ENCODE results near the gene ZMAT2. TPM values are rescaled to one million over a fixed set of nuclear protein-coding genes. Genes with fewer than 3 reads are reported as not detected.
"Not testable (repeated sequence)": the region's sequence is repeated elsewhere in the genome, so short reads cannot be mapped to it uniquely, and the experiment has no call there.

Gene ZMAT2
- total RNA-seq, 2 experiments from 2014 or later, result 24.8 to 41.6 TPM

DNA sequence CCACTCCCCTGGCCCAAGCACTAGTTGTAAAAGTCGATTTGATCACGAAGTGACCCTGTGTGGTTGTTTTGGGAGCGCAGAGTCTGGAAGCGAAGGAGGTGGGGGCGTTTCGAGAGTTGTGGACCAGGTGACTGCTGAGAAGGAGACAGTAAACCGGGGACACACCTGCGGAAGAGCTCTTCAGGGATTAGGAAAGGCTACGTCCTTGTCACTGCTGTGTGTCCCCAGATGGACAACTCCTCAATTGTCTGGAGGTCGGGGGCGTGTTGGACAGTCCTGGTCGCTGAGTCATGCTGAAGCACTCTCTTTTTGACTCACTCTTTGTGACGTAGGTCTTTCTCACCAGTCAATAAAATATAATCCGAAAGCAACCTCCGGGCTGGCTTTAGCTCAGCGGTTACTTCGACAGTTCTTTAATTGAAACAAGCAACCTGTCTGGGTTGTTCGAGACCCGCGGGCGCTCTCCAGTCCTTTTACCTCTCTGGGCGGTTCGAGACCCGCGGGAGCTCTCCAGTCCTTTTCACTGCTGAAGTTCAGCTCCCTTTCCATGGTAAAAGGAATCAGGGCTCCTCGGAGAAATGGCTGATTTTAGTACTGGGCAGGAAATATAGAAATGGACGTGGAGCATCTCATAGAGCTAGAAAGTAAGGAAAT is 10.8 kb downstream of the ZMAT2 start:
- H3K4me2 ChIP-seq (ENCODE audit: low read length), result peak overlapping the region; percentile 22; the same call in 1 of the 2 replicates
- no peak overlapping the region for H3K27ac ChIP-seq (ENCODE audit: low read depth, low read length, poor library complexity, severe bottlenecking)
- no peak overlapping the region for H3K4me3 ChIP-seq (ENCODE audit: low read depth, low read length, poor library complexity, severe bottlenecking)
- no peaks in the 10 kb centered on the region for H4K20me1 ChIP-seq (ENCODE audit: insufficient read depth, low read length)
- ChIA-PET CTCF (ENCODE audit: unreplicated experiment) (no interaction called here), POLR2A (interaction anchor here (0.6 to 0.9 kb wide), 3 partner anchors 19 to 901 kb away, joined by 3 to 4 read pairs (median 3); no protein-coding TSS in a partner anchor)
- H3K79me2 ChIP-seq (ENCODE audit: insufficient read depth, low read depth, low read length), result no peaks in the 10 kb centered on the region
- no peak for DNase-seq (ENCODE audit: low spot score)
- peak overlapping the region; percentile 18; the same call in 1 of the 2 replicates for H2AFZ ChIP-seq (ENCODE audit: low read length)
- H3K36me3 ChIP-seq (ENCODE audit: insufficient read depth, low read length), result peaks cover 18% of the 10 kb centered on the region
- H3K4me1 ChIP-seq (ENCODE audit: insufficient read depth, low read length, poor library complexity, severe bottlenecking), result no peaks in the 10 kb centered on the region
- no peak for TF ChIP-seq EZH2phosphoT487 (IDR thresholded peaks at IDR 0.05; ENCODE audit: borderline replicate concordance, low read depth, low read length)
- TF ChIP-seq, protein P1, sequence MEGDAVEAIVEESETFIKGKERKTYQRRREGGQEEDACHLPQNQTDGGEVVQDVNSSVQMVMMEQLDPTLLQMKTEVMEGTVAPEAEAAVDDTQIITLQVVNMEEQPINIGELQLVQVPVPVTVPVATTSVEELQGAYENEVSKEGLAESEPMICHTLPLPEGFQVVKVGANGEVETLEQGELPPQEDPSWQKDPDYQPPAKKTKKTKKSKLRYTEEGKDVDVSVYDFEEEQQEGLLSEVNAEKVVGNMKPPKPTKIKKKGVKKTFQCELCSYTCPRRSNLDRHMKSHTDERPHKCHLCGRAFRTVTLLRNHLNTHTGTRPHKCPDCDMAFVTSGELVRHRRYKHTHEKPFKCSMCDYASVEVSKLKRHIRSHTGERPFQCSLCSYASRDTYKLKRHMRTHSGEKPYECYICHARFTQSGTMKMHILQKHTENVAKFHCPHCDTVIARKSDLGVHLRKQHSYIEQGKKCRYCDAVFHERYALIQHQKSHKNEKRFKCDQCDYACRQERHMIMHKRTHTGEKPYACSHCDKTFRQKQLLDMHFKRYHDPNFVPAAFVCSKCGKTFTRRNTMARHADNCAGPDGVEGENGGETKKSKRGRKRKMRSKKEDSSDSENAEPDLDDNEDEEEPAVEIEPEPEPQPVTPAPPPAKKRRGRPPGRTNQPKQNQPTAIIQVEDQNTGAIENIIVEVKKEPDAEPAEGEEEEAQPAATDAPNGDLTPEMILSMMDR (conservative IDR thresholded peaks at IDR 0.05; ENCODE audit: low read length), result no peak
- no peaks in the 10 kb centered on the region for H3K9me2 ChIP-seq (ENCODE audit: insufficient read depth, low read length)
- intact Hi-C loops (cut with micrococcal nuclease; ENCODE audit: unreplicated experiment), result no loop called here
- no TSS peak for BruUV-seq (replicated peaks)
- no peaks in the 10 kb centered on the region for H3K9me3 ChIP-seq (ENCODE audit: low read length)

DNA sequence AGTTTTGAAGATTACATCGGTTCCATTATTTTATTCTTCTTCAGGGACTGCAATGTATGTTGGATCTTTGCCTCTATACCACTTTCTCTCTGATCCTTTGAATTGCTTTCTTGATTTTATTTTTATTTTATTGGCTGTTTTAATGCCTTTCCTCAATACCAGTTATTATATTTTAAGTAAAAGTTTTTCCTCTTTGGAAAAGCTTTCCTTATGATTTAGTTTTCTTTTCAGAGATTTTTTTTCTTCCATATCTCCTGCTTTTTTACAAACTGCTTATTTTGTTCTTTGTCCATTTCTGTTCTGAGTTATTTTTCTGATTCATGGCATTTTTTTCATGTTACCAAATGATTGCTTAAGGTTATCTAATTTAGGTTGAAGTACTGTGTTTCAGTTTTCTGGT is 11.5 kb downstream of the ZMAT2 start:
- H3K36me3 ChIP-seq (ENCODE audit: insufficient read depth, low read length), result peaks cover 11% of the 10 kb centered on the region; the same call in 1 of the 2 replicates
- ChIA-PET POLR2A (interaction anchor here (0.6 to 0.9 kb wide), 2 partner anchors 18 to 902 kb away, joined by 3 read pairs; no protein-coding TSS in a partner anchor), CTCF (ENCODE audit: unreplicated experiment) (no interaction called here)
- TF ChIP-seq, protein P1 (conservative IDR thresholded peaks at IDR 0.05; ENCODE audit: low read length), result no peak
- no peak for TF ChIP-seq EZH2phosphoT487 (IDR thresholded peaks at IDR 0.05; ENCODE audit: borderline replicate concordance, low read depth, low read length)
- H4K20me1 ChIP-seq (ENCODE audit: insufficient read depth, low read length), result no peaks in the 10 kb centered on the region
- no peaks in the 10 kb centered on the region for H3K4me1 ChIP-seq (ENCODE audit: insufficient read depth, low read length, poor library complexity, severe bottlenecking)
- intact Hi-C loops (cut with micrococcal nuclease; ENCODE audit: unreplicated experiment), result no loop called here
- no peak for DNase-seq (ENCODE audit: low spot score)
- H3K9me3 ChIP-seq (ENCODE audit: low read length), result no peaks in the 10 kb centered on the region
- no peaks in the 10 kb centered on the region for H3K79me2 ChIP-seq (ENCODE audit: insufficient read depth, low read depth, low read length)
- no TSS peak for BruUV-seq (replicated peaks)
- no peaks in the 10 kb centered on the region for H3K9me2 ChIP-seq (ENCODE audit: insufficient read depth, low read length)
- H3K27ac ChIP-seq (ENCODE audit: low read depth, low read length, poor library complexity, severe bottlenecking), result no peak overlapping the region
- no peak overlapping the region for H3K4me2 ChIP-seq (ENCODE audit: low read length)
- H2AFZ ChIP-seq (ENCODE audit: low read length), result no peak overlapping the region
- H3K4me3 ChIP-seq (ENCODE audit: low read depth, low read length, poor library complexity, severe bottlenecking), result no peak overlapping the region

DNA sequence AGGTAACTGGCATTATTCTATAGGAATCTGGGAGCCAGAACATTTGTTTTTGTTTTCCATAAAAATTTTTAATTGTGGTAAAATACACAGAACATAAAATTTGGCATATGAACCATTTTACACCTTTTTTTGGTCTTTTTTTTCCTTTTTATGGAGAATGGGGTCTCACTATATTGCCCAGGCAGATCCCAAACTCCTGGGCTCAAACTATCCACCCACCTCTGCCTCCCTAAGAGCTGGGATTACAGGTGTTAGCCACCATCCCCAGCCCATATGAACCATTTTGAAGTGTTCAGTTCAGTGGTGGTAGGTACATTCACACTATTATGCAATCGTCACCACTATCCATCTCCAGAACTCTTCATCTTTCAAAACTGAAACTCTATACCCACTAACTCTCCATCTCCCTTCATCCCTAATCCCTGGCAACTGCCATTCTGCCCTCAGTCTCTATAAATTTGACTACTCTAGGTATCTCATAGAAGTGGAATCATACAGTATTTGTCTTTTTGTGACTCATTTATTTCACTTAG is 13.4 kb downstream of the ZMAT2 start:
- Histone ChIP-seq H3K9me2 (ENCODE audit: insufficient read depth, low read length) (no peaks in the 10 kb centered on the region), H3K27ac (ENCODE audit: low read depth, low read length, poor library complexity, severe bottlenecking) (no peak overlapping the region), H3K79me2 (ENCODE audit: insufficient read depth, low read depth, low read length) (no peaks in the 10 kb centered on the region), H3K9me3 (ENCODE audit: low read length) (no peaks in the 10 kb centered on the region), H3K4me3 (ENCODE audit: low read depth, low read length, poor library complexity, severe bottlenecking) (no peak overlapping the region), H3K4me1 (ENCODE audit: insufficient read depth, low read length, poor library complexity, severe bottlenecking) (no peaks in the 10 kb centered on the region), H2AFZ (ENCODE audit: low read length) (no peak overlapping the region), H3K36me3 (ENCODE audit: insufficient read depth, low read length) (no peaks in the 10 kb centered on the region), H4K20me1 (ENCODE audit: insufficient read depth, low read length) (no peaks in the 10 kb centered on the region), H3K4me2 (ENCODE audit: low read length) (no peak overlapping the region)
- no peak for TF ChIP-seq EZH2phosphoT487 (IDR thresholded peaks at IDR 0.05; ENCODE audit: borderline replicate concordance, low read depth, low read length)
- TF ChIP-seq, protein P1 (conservative IDR thresholded peaks at IDR 0.05; ENCODE audit: low read length), result no peak
- DNase-seq (ENCODE audit: low spot score), result no peak
- BruUV-seq (replicated peaks), result no TSS peak
- ChIA-PET POLR2A (interaction anchor here (0.7 kb wide), 1 partner anchor 1843 kb away, joined by 5 read pairs; no protein-coding TSS in a partner anchor), CTCF (ENCODE audit: unreplicated experiment) (no interaction called here)
- intact Hi-C loops (cut with micrococcal nuclease; ENCODE audit: unreplicated experiment), result no loop called here

DNA sequence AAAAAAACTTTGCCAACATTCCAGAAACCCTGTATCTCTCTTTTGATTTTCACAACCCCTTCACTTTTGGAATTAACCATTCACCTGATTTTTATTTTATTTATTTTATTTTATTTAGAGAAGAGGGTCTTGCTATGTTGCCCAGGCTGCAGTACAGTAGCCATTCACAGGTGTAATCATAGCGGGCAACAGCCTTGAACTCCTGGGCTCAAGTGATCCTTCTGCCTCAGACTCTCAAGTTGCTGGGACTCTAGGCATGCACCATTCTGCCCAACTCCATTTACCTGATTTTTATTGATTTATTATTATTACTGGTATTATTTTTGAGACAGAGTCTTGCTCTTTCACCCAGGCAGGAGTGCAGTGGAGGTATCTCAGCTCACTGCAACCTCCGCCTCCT is 16.0 kb downstream of the ZMAT2 start:
- DNase-seq (ENCODE audit: low spot score); H2AFZ ChIP-seq (ENCODE audit: low read length); H3K4me3 ChIP-seq (ENCODE audit: low read depth, low read length, poor library complexity, severe bottlenecking); intact Hi-C loops (cut with micrococcal nuclease; ENCODE audit: unreplicated experiment); H3K9me2 ChIP-seq (ENCODE audit: insufficient read depth, low read length); H3K4me2 ChIP-seq (ENCODE audit: low read length); H3K27ac ChIP-seq (ENCODE audit: low read depth, low read length, poor library complexity, severe bottlenecking); H3K4me1 ChIP-seq (ENCODE audit: insufficient read depth, low read length, poor library complexity, severe bottlenecking); POLR2A ChIA-PET; H3K9me3 ChIP-seq (ENCODE audit: low read length); H3K36me3 ChIP-seq (ENCODE audit: insufficient read depth, low read length); BruUV-seq (replicated peaks); H4K20me1 ChIP-seq (ENCODE audit: insufficient read depth, low read length); CTCF ChIA-PET (ENCODE audit: unreplicated experiment); H3K79me2 ChIP-seq (ENCODE audit: insufficient read depth, low read depth, low read length): not testable (repeated sequence)
